Transverse colon (tissue), 4 donors: ENCODE measurements around the gene UCHL3. TPM values are rescaled to one million over a fixed set of nuclear protein-coding genes. Genes with fewer than 3 reads are reported as not detected.
"Not testable (repeated sequence)": the region's sequence is repeated elsewhere in the genome, so short reads cannot be mapped to it uniquely, and the experiment has no call there.

Source experiments
- DNase-seq: peaks from one replicate; pipeline ENCODE4 v3.0.0-alpha.2; 2019
- H3K27ac ChIP-seq, 4 donors: fragments of 200-600 bp; sonication (generic); 2 replicates each; pipeline ENCODE4 v1.5.1; 2016 to 2018; ENCODE audit warnings: inconsistent platforms in 4 of 4
- H3K27me3 ChIP-seq: fragments of 200-600 bp; sonication (generic); 2 replicates; pipeline ENCODE4 v1.5.1; 2017; ENCODE audit warnings: inconsistent platforms
- H3K36me3 ChIP-seq, 4 donors: fragments of 200-600 bp; sonication (generic); 2 replicates each; pipeline ENCODE4 v1.5.1; 2017 to 2019; ENCODE audit warnings: inconsistent platforms in 4 of 4
- H3K4me1 ChIP-seq, 4 donors: fragments of 200-600 bp; sonication (generic); 2 replicates each; pipeline ENCODE4 v1.5.1; 2017 to 2020; ENCODE audit warnings: inconsistent platforms in 4 of 4
- H3K4me3 ChIP-seq, 4 donors: fragments of 200-600 bp; sonication (generic); 1 replicate in 1 of 4; 2 replicates in 3 of 4; pipeline versions ENCODE4 v1.5.1 to v1.6.1; 2017 to 2019; ENCODE audit warnings: inconsistent platforms in 4 of 4
- H3K9me3 ChIP-seq, 2 donors: fragments of 200-600 bp; sonication (generic); 2 replicates each; pipeline ENCODE4 v1.5.1; 2017 to 2019; ENCODE audit warnings: inconsistent platforms in 2 of 2
- CTCF ChIP-seq, 5 experiments: fragments of 200-600 bp in 3 of 5; fragments of 450-650 bp in 2 of 5; sonication (generic) in 3 of 5; IDR thresholded peaks; 1 replicate in 2 of 5; 2 replicates in 3 of 5; pipeline ENCODE4 v1.5.1; 2016 to 2017; ENCODE audit warnings: antibody characterized with exemption in 5 of 5, inconsistent platforms in 3 of 5, mild to moderate bottlenecking in 2 of 5, moderate library complexity in 1 of 5
- EP300 ChIP-seq: sonication (generic); formaldehyde crosslinking; IDR thresholded peaks from one replicate; pipeline ENCODE4 v1.6.1; 2017; ENCODE audit warnings: antibody characterized with exemption, low read depth
- POLR2A ChIP-seq: fragments of 450-650 bp; IDR thresholded peaks from one replicate; pipeline ENCODE4 v1.6.1; 2016; ENCODE audit warnings: antibody characterized with exemption, mild to moderate bottlenecking, moderate library complexity
- POLR2AphosphoS5 ChIP-seq, 3 donors: sonication (generic); formaldehyde crosslinking; IDR thresholded peaks; one replicate each; pipeline ENCODE4 v1.6.1; 2016; ENCODE audit warnings: antibody characterized with exemption in 3 of 3
- WGBS, 2 donors: methylation state at CpG; one replicate each; pipeline ENCODE4 v1.1.5; 2018; ENCODE audit warnings: low coverage in 1 of 2; 5-methylcytosine and 5-hydroxymethylcytosine counted together
- in situ Hi-C, 4 donors: fragments of 200-750 bp; cut with MboI; loops; one replicate each; pipeline versions ENCODE4 v1.15.0 to v1.15.1; 2017; ENCODE audit warnings: low sequenced_read_pairs in 3 of 4, low pct_ligation_motif_present in 1 of 4, low pct_unique_long_range_greater_than_20kb in 1 of 4
- intact Hi-C: fragments of 100-400 bp; cut with DNase I; formaldehyde crosslinking; loops from one replicate; pipeline ENCODE4 v1.15.1; 2023; ENCODE audit warnings: low total_unique reads
- total RNA-seq, 4 donors: library from RNA; depleted of rRNA; stranded (reverse); fragments of >200 nt; gene quantifications; one replicate each; pipeline ENCODE4 v1.1.0, GENCODE V29; 2016

The UCHL3 gene
- total RNA-seq, 4 donors from 2014 or later = 3.4 to 55.9 (median 19.3) TPM

DNA sequence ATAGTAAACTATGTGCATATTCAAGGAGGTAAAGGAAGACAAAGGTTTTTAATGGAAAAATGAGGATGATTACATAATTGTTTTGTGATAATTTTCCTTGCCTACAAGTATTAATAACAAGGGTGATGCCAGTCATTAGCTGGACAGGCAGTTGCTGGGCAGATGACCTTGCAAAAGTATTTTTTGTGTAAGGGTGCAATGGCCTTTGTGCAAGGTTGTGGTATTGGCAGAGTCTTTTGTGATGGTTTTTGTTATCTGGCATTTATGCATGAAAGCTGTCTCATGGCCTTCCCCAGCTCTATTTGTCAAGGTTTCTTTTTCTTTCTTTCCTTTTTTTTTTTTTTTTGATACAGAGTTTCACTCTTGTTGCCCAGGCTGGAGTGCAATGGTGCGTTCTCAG is 7.6 kb upstream of the UCHL3 start:
- in situ Hi-C loops = loop anchor here in 1 of 4 donors (10.0 kb wide), 1 partner anchor 57 kb away; the partner anchor contains the start of gene TBC1D4
- DNase-seq = no peak
- intact Hi-C loops = loop anchor here (10.0 kb wide), 1 partner anchor 57 kb away; the partner anchor contains the start of gene TBC1D4
- Histone ChIP-seq H3K4me3 (no peak overlapping the region), H3K36me3 (no peaks in the 10 kb centered on the region), H3K27me3 (no peaks in the 10 kb centered on the region), H3K9me3 (no peaks in the 10 kb centered on the region), H3K4me1 (peaks cover 0 to 5% (median 3%) of the 10 kb centered on the region in 4 donors), H3K27ac (no peak overlapping the region)
- 88 to 100% methylated on average over 1 of the region's 1 CpG for WGBS, 2 donors
- no peak for TF ChIP-seq POLR2AphosphoS5 (IDR thresholded peaks at IDR 0.05)
- TF ChIP-seq POLR2A = no peak
- TF ChIP-seq CTCF (IDR thresholded peaks at IDR 0.05) = no peak
- no peak for TF ChIP-seq EP300

DNA sequence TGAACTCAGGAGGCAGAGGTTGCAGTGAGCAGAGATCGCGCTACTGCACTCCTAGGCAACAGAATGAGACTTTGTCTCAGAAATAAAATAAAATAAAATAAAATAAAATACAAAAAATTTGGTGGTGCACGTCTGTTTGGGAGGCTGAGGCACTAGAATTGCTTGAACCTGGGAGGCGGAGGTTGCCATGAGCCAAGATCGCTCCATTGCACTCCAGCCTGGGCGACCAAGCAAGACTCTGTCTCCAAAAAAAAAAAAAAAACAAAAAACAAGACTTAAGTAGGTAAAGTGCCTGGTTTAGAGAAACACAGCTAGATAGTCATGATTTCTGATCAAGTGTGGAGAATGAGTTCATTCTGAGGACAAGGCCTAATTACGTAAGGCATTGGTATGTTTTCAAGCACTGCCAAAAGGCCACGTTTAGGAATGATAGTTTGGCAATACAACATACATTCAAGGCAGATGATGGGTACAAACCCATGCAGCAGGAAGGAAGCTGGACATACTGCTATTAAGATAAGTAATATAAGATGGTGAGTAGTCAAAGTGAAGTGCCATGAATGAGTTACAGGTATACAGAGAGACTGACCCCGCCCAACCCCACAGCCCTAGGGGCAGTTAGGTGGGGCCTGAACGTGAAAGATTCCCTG is 4.8 kb upstream of the UCHL3 start:
- Histone ChIP-seq H3K4me3 (no peak overlapping the region), H3K27me3 (no peaks in the 10 kb centered on the region), H3K27ac (no peak overlapping the region), H3K4me1 (peaks cover 0 to 6% (median 0%) of the 10 kb centered on the region in 4 donors), H3K9me3 (no peaks in the 10 kb centered on the region), H3K36me3 (no peaks in the 10 kb centered on the region)
- DNase-seq = no peak
- WGBS, 2 donors = 51 to 84% methylated on average over 4 to 10 of the region's 10 CpGs
- in situ Hi-C loops = loop anchor here in 1 of 4 donors (10.0 kb wide), 1 partner anchor 60 kb away; the partner anchor contains the start of gene TBC1D4
- intact Hi-C loops = loop anchor here (10.0 kb wide), 1 partner anchor 60 kb away; the partner anchor contains the start of gene TBC1D4
- TF ChIP-seq POLR2A = no peak
- no peak for TF ChIP-seq EP300
- no peak for TF ChIP-seq POLR2AphosphoS5 (IDR thresholded peaks at IDR 0.05)
- no peak for TF ChIP-seq CTCF (IDR thresholded peaks at IDR 0.05)

DNA sequence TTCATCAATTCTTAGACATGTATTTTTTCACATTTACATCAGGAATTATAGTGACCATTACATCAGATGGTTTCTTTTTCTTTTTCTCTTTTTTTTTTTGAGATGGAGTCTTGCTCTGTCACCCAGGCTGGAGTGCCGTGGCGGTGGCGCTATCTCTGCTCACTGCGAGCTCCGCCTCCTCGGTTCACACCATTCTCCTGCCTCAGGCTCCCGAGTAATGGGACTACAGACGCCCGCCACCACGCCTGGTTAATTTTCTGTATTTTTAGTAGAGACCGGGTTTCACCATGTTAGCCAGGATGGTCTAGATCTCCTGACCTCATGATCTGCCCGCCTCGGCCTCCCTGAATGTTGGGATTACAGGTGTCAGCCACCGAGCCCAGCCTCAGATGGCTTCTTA is 4.2 kb upstream of the UCHL3 start:
- DNase-seq, H3K27ac ChIP-seq, H3K9me3 ChIP-seq, H3K27me3 ChIP-seq, H3K36me3 ChIP-seq, H3K4me1 ChIP-seq, H3K4me3 ChIP-seq: not testable (repeated sequence)
- 88 to 100% methylated on average over 2 to 14 of the region's 14 CpGs for WGBS, 2 donors
- in situ Hi-C loops (loop anchor here in 1 of 4 donors (10.0 kb wide), 1 partner anchor 61 kb away; the partner anchor contains the start of gene TBC1D4), intact Hi-C loops (loop anchor here (10.0 kb wide), 1 partner anchor 61 kb away; the partner anchor contains the start of gene TBC1D4)

- no peaks in the 10 kb centered on the region for H3K36me3 ChIP-seq
- H3K4me3 ChIP-seq = no peak overlapping the region
- no peak overlapping the region for H3K27ac ChIP-seq
- no peaks in the 10 kb centered on the region for H3K27me3 ChIP-seq
- no peak for TF ChIP-seq POLR2A
- TF ChIP-seq EP300 = no peak
- TF ChIP-seq CTCF (IDR thresholded peaks at IDR 0.05) = no peak
- TF ChIP-seq POLR2AphosphoS5 (IDR thresholded peaks at IDR 0.05) = no peak
- H3K9me3 ChIP-seq = no peaks in the 10 kb centered on the region
- 95% methylated on average over 2 to 3 of the region's 3 CpGs for WGBS, 2 donors
- intact Hi-C loops = loop anchor here (10.0 kb wide), 1 partner anchor 63 kb away; the partner anchor contains the start of gene TBC1D4
- in situ Hi-C loops = loop anchor here in 1 of 4 donors (10.0 kb wide), 1 partner anchor 63 kb away; the partner anchor contains the start of gene TBC1D4
- peaks cover 4 to 17% (median 7%) of the 10 kb centered on the region in 4 donors for H3K4me1 ChIP-seq
- DNase-seq = no peak
Observed at GRCh38 chr13:75547917-75548316, 1.7 kb upstream of the UCHL3 start.
